GM18519 (cell line): Measurements from ENCODE around the gene NEU4.

Experiments
- ATAC-seq: cut with Tn5 transposase; IDR thresholded peaks from one replicate; pipeline ENCODE4 v1.9.1; 2021; ENCODE audit warnings: mild to moderate bottlenecking, moderate library complexity; ENCODE audit not compliant: unreplicated experiment, low FRiP score

Gene NEU4

DNA sequence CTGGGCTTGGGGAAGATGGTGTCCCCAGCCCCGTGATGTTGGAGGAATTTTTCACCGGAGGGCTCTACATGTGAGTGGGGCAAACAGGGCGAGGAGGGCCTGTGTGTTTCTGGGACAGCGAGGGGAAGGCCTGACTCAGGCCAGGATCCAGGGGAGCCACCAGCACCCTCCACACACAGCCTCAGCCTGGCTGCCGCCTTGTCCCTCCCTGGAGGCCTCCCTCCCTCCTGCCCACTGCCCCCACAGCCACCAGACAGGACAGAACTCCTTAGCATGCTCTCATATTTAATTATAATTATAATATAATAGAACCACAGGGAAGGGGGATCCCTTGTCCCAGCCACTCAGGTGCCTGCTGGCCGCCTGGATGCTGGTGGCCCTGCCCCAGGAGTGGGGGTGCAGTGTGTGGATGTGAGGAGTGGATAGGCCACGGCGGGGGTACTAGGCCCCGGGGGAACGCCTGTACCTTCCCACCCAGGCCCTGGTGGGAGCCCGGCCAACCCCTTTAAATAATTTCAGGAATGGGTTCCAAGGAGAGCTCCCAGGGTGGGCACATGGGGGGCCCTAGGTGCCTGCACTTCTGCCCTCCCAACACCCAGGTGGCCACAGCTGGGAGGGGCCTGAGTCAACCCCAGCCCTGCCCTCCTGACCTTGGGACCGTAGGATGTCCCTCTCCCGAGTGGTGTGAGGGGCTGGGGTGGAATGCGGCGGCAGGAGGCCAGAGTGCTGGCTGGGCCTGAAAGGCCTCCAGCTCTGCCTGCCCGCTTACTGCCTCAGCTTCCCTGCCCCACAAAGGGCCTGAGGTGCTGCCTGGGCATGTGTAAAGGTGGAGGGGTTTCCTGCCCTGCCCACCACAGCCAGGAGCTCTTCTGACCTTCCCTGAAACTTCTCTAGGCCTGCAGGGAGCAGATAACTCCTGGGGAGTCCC, 40.9 kb downstream of the NEU4 start:
- ATAC-seq, result no peak

- ATAC-seq, result no peak
Observed at GRCh38 chr2:241850544-241851324, 41.7 kb downstream of the NEU4 start.

DNA sequence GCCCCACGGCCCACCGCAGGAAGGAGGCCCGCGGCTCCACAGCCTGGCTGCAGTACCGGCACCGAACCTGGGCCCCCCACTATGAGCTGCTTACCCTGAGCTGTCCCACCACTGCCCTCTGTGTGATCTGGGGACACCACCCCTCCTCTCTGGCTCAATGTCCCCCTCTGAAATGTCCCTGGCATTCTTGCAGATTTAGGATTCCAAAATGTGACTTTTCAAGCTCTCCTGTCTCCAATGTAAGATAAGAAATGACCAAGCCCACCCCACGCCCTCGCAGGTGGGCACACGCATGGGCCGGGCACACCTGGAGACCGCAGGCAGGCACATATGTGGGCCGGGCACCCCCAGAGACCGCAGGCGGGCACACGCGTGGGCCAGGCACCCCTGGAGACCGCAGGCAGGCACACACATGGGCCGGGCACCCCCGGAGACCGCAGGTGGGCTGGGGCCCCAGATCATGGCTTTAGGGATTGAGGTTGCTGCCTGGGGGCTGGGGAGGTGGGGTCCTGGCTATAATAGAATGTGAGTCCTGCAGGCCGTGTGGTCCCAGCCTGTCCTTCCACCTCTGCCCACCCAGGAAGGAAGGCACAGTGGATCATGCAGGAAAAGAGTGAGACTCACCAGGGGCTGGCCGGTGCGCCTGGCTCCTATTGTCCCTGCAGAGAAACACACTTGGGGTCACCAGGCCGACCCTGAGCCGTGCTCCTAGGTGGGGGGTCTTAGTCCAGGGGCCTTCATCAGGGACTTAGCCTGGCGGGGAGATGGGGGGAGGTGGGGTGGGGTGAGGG, 42.5 kb downstream of the NEU4 start:
- ATAC-seq, result no peak

- ATAC-seq, result no peak
Observed at GRCh38 chr2:241852116-241852980, 43.4 kb downstream of the NEU4 start.

DNA sequence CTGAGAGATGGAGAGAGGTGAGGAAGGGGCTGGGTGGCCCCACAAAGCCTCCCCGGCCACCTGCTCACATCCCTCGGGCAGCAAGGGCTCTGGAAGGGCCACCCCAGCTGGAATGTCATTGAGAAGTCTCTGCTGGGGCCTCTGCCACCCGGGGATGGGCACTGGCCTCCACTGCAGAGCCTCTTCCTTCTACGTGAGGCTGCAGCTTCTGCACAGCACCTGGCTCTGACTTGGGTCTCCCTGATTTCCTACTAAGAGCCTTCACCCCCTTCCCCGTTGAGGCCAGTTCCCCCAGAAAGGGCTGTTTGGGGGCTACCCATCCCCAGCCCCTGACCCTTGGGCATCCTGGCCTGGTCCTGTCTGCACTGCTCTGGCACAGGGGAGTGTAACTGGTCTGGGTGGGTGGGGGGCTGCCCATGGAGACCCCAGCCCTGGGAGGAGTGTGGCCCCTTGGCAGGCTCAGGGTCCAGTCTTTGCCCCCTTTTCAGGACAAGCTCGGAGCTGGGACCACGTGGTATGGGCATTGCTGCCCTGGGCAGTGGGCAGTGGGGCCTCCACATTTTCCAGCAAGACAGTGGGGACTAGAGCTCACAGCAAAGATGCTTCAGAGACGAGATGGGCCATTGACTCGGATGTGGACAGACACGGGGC, 44.1 kb downstream of the NEU4 start:
- ATAC-seq, result no peak

DNA sequence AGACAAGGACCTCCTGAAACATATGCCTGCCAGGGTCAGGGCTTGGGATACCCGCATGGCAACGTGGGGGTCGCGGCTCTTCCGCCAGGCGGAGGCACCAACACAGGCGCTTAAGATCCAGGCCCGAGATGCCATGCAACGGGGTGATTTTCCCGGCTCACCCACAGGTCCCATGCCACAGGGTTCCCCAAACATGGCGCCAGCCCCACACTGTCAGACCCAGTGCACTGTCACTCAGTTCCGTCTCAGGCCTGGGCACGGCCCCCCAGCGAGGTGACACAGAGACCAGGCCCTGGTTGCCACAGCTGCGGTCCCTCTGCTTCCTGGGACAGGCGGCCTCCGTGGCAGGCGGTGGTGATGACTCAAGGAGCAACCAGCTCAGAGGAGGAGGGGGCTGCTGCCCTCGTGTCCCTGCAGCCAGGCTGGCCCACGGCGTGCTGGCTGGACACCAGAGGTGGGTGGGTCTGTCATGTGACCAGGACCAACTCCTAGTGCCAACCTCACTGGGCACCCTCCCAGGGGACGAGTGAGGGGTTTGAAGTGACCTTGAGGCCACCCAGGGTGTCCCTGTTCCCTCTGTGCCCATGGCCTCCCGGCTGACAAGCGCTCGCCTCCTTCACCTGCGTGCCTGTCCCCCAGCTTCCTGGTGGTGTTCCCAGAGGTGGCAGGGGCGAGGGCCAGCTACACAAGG, 44.8 kb downstream of the NEU4 start:
- no peak for ATAC-seq

- no peak for ATAC-seq
Observed at GRCh38 chr2:241854342-241855244, 45.6 kb downstream of the NEU4 start.

DNA sequence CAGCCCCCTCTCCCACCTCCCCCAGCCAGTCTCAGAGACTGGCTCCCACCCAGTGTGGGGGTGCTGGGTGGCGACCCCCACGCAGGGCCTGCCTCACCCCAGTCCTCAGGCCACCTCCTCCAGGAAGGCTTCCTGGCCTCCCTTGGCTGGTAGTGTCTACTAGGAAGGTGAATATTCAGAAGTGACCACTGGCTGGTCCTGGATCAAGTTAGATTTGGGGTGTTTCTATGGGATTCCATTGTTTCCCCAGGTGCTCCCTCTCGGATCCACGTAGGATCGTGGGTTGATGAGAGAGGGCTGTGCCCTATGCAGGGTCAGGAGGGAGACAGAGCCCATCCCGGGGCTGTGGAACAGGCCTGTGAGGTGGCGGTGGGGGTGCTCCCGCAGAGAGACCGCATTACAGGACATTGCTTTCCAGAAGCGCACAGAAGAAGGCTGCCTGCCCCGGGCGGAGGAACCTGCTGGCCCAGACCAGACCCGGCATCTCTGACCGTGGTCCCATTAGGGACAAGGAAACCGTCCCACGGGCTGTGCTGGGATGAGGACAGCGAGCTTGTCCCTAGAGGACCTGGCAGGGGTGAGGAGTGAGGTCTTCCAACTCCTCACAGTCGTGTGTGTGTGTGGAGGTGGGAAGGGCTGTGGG, 46.4 kb downstream of the NEU4 start:
- no peak for ATAC-seq

DNA sequence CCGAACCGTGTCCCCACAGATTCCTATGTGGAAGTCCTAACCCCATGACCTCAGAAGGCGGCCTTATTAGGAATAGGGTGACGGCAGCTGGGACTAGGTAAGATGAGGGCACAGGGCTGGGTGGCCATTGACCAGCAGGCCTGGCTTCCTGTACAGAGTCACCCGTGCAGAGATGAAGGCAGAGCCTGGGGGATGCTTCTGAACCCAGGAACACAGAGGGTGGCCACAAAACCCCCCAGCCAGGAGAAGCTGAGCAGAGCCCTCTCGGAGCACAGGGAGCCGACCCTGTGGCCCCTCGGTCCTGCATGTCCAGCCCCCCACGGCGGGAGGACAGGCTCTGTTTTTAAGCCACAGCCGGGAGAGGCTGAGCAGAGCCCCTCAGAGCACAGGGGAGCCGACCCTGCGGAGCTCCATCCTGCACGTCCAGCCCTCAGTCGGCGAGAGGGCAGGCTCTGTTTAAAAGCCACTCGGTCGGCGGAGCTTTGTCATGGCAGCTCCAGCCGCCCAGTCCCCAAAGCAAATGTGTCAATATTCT, 47.0 kb downstream of the NEU4 start:
- no peak for ATAC-seq

- no peak for ATAC-seq
Observed at GRCh38 chr2:241857041-241857541, 48.1 kb downstream of the NEU4 start.

DNA sequence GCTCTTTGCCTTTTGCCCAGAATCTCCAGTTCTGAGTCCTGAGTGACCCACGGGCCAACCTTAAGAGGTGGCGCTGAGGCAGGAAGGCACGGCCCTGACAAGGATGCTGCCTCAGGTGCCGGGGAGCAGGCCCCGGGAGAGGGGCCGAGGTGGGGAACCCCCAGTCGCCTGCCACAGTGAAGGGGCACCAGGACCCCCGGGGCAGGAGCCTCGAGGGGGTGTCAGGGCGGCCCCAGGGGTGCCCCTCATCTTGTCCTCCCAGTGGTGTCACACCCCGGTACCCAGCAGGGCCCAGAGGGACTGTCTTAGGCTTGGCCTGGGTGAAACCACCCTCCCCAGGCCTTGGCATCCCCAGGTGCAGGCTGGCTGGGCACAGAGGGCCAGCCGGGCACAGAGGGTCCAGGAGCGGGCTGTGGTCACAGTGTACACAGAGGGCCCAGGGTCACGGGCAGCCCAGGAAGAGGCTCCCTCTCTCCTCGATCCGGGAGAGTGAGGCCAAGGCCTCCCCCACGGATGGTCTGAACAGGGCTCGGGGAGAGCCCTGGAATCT, 48.7 kb downstream of the NEU4 start:
- no peak for ATAC-seq

DNA sequence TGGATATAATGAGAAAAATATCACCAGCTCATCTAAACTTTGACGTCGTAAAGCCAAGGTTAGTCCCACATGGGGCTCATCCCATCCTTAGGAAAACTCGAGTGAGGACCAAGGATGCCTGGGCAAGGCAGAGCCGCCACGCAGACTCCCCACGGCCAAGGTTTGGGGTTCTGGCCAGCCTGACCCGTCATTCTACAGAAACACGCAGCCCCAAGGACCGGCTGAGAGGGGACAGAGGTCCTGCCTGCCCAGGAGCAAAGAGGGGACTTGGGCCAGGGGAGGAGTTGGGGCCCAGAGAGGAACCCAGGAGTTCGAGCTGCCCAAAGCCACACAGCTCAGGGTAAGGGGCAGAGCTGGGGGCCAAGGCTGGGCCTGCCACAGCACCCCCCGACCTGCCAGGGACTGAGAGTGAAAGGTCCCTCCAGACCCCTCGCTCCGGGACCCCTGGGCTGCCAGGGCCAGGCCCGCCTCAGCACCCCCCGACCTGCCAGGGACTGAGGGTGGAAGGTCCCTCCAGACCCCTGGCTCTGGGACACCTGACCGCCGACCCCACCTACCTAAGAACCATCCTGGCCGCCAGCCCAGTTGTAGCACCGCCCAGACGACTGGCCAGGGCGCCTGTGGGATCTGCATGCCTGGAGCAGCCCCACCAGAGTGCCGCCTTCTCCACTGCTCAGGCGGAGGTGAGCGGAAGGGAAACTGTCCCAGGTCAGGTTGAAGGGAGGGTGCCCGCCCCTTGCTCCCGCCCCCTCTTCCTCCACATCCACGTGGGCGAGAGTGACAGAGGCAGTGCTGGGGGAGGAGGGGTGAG, 49.4 kb downstream of the NEU4 start, which contains the start of gene PDCD1:
Gene PDCD1 (minus strand): TSS at position 689 of the 811 bp plus-strand sequence. CDS start 56 bp downstream, at position 633.
- ATAC-seq, result no peak

GRCh38 chr2:241859017-241859435, 50.0 kb downstream of the NEU4 start:
- no peak for ATAC-seq

DNA sequence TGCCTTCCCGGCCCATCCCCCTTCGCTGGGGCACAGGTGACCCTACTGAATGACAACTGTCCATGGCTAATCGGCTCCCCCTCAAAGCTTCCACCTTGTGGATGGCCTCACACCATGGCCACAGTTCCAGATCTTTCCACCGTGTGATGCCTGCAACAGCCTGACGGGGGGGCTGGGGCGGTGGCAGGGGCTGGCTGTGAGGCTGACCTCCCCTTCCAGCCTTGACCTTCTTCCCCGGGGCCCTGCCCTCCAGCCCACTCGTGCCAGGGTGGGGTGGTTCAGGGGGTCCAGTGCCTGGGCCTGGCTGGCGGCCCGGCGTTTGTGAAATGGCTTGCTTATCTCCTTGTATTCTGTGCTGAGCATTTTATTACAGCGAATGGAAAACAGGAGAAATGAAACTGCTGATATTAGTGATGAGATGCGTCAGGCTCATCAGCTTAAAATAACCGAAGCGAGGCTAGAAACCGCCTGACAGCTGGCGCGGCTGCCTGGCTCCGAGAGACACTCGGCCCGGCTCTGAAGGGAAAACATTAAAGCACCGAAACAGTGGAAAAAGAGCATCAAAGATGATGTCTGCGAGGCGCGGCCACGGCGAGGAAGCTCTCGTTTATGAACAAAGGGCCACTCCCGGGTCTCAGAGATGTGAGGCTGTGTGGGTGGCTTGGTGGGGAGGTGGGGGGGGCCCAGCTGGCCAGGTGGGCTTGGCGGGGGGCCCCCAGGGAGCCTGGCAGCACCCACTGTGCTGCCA, 50.6 kb downstream of the NEU4 start:
- ATAC-seq, result no peak
